Measurements from ENCODE around the gene PRKN.

DNA sequence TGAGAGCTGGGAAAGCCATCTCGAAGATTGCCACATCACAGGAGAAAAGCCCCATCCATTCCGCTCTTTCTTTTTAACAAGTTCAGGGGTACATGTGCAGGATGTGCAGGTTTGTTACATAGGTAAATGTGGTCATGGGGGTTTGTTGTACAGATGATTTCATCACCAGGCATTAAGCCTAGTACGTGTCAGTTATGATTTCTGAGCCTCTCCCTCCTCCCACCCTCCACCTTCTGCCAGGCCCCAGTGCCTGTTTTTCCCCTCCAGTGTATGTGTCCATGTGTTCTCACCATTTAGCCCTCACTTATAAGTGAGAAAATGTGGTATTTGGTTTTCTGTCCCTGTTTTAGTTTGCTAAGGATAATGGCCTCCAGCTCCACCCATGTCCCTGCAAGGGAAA, 887.2 kb downstream of the PRKN start:
- TF ChIP-seq POLR2A (IDR thresholded peaks at IDR 0.05): no peak
- no peak for TF ChIP-seq POLR2AphosphoS5 (IDR thresholded peaks at IDR 0.05)
